MCF 10A (cell line): ENCODE measurements around the gene PLK5. TPM values are rescaled to one million over a fixed set of nuclear protein-coding genes. Genes with fewer than 3 reads are reported as not detected.

Experiments used
- BruUV-seq: library from RNA; stranded (reverse); fragments of 400-500 nt; replicated peaks from 2 replicates; lab custom pipeline; 2021; lab: Mats Ljungman, UMichigan
- CTCF ChIA-PET: fragments of 300-600 bp; sonication (Branson Sonifier 250); formaldehyde crosslinking; extraction: SDS; loops from one replicate; lab custom pipeline; 2021; ENCODE audit warnings: antibody characterized with exemption, inconsistent platforms; lab: Yijun Ruan, JAX
- POLR2A ChIA-PET: fragments of 300-600, 350-650 bp; sonication (Branson Sonifier 250); formaldehyde crosslinking; extraction: SDS; loops from one replicate; lab custom pipeline; 2020; ENCODE audit warnings: antibody characterized with exemption, inconsistent platforms; lab: Yijun Ruan, JAX
- DNase-seq: peaks from one replicate; pipeline ENCODE4 v3.0.0-alpha.2; 2018; ENCODE audit not compliant: unreplicated experiment
- H3K27ac Mint-ChIP-seq: one replicate; pipeline ENCODE4 v1.8.0; 2022; ENCODE audit warnings: mild to moderate bottlenecking, low read depth, mixed read lengths; ENCODE audit not compliant: unreplicated experiment
- H3K27me3 Mint-ChIP-seq: one replicate; pipeline ENCODE4 v1.8.0; 2022; ENCODE audit warnings: mixed read lengths; ENCODE audit not compliant: insufficient read depth, unreplicated experiment
- H3K36me3 Mint-ChIP-seq: one replicate; pipeline ENCODE4 v1.8.0; 2022; ENCODE audit warnings: mild to moderate bottlenecking, moderate library complexity, mixed read lengths; ENCODE audit not compliant: insufficient read depth, unreplicated experiment
- H3K4me1 Mint-ChIP-seq: one replicate; pipeline ENCODE4 v1.8.0; 2022; ENCODE audit warnings: mixed read lengths; ENCODE audit not compliant: insufficient read depth, unreplicated experiment
- H3K4me3 Mint-ChIP-seq: one replicate; pipeline ENCODE4 v1.8.0; 2022; ENCODE audit warnings: mild to moderate bottlenecking, moderate library complexity, mixed read lengths; ENCODE audit not compliant: unreplicated experiment
- H3K9me3 Mint-ChIP-seq: one replicate; pipeline ENCODE4 v1.8.0; 2022; ENCODE audit warnings: mixed read lengths; ENCODE audit not compliant: unreplicated experiment
- intact Hi-C: fragments of 100-400 bp; cut with micrococcal nuclease; formaldehyde crosslinking; loops from 2 replicates; pipeline ENCODE4 v1.14.1; 2022
- total RNA-seq: library from RNA; stranded (reverse); gene quantifications from 2 replicates; pipeline ENCODE4 v1.2.3, GENCODE V29; 2022
- TF ChIP-seq, protein P1 (sequence below): fragments of 200-600 bp; IDR thresholded peaks from one replicate; pipeline ENCODE4 v1.8.0; 2022; ENCODE audit warnings: antibody characterized with exemption, mild to moderate bottlenecking; ENCODE audit not compliant: unreplicated experiment

Gene PLK5
- total RNA-seq, 1 experiment from 2014 or later, result 0.21 TPM

DNA sequence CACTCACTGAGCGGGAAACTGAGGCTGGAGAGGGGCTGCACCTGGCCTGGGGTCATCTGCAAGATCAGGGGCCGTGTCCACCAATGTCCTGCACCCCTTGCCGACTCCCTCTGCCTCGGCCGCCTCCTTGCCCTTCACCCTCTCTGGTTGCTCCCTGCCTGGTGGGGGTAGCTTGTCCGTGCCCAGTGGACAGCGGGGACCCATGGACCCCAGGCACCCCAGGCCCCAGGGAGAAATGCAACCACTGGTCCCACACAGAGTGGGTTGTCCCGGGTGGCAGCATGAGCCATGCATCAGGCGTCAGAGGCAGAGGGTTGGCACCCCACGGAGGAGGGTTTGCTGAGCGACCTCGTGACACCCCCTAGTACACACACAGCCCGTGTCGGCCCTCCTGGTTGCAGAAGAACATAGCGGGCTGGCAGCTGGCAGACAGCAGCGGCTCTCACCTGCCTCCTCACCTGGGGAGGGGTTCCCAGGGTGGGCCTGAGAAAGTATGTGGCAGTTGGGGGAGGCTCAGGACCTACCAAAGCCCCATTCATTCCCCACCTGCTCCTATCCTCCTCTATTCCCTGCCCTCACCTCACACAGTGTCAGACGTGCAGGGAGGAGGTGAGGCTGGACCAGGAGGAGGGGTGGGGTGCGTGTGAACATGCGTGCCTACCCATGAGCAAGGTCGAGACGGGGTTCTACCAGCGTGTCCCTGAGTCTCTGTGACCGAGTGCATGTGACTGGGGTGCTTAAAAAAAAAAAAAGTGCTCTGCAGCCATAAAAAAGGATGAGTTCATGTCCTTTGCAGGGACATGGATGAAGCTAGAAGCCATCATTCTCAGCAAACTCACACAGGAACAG lies 19.7 kb upstream of the PLK5 start:
- no TSS peak for BruUV-seq
- no peak for DNase-seq

DNA sequence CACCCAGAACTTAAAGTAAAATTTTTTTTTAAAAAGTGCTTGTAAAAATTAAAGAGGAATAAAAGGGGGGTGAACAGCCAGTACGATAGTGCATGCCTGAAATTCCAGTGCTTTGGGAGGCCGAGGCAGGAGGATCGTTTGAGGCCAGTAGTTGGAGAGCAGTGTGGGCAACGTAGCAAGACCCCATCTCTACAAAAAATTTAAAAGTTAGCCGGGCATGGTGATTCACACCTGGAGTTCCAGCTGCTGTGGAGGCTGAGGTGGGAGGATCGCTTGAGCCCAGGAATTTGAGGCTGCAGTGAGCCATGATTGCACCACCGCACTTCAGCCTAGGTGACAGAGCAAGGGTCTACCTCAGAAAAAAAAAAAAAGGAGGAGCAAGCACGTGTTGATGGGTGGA lies 18.9 kb upstream of the PLK5 start:
- CTCF ChIA-PET, result interaction anchor here (0.6 kb wide), 1 partner anchor 10 kb away, joined by 3 read pairs; no protein-coding TSS in a partner anchor
- no peak overlapping the region for H3K4me3 Mint-ChIP-seq
- no TSS peak for BruUV-seq

More for the DNA sequence above, 19.7 kb upstream of the PLK5 start:
- POLR2A ChIA-PET, result interaction anchor here (0.6 kb wide), 1 partner anchor 397 kb away, joined by 3 read pairs; no protein-coding TSS in a partner anchor
- Mint-ChIP-seq H3K36me3 (peaks cover 23% of the 10 kb centered on the region), H3K27ac (no peak overlapping the region), H3K9me3 (no peaks in the 10 kb centered on the region), H3K4me3 (no peak overlapping the region), H3K27me3 (no peaks in the 10 kb centered on the region), H3K4me1 (peaks cover 3% of the 10 kb centered on the region)
- CTCF ChIA-PET, result interaction anchor here (0.6 to 0.8 kb wide), 4 partner anchors 11 to 923 kb away, joined by 3 read pairs; no protein-coding TSS in a partner anchor
- intact Hi-C loops, result no loop called here
- TF ChIP-seq, protein P1, sequence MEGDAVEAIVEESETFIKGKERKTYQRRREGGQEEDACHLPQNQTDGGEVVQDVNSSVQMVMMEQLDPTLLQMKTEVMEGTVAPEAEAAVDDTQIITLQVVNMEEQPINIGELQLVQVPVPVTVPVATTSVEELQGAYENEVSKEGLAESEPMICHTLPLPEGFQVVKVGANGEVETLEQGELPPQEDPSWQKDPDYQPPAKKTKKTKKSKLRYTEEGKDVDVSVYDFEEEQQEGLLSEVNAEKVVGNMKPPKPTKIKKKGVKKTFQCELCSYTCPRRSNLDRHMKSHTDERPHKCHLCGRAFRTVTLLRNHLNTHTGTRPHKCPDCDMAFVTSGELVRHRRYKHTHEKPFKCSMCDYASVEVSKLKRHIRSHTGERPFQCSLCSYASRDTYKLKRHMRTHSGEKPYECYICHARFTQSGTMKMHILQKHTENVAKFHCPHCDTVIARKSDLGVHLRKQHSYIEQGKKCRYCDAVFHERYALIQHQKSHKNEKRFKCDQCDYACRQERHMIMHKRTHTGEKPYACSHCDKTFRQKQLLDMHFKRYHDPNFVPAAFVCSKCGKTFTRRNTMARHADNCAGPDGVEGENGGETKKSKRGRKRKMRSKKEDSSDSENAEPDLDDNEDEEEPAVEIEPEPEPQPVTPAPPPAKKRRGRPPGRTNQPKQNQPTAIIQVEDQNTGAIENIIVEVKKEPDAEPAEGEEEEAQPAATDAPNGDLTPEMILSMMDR, result no peak

DNA sequence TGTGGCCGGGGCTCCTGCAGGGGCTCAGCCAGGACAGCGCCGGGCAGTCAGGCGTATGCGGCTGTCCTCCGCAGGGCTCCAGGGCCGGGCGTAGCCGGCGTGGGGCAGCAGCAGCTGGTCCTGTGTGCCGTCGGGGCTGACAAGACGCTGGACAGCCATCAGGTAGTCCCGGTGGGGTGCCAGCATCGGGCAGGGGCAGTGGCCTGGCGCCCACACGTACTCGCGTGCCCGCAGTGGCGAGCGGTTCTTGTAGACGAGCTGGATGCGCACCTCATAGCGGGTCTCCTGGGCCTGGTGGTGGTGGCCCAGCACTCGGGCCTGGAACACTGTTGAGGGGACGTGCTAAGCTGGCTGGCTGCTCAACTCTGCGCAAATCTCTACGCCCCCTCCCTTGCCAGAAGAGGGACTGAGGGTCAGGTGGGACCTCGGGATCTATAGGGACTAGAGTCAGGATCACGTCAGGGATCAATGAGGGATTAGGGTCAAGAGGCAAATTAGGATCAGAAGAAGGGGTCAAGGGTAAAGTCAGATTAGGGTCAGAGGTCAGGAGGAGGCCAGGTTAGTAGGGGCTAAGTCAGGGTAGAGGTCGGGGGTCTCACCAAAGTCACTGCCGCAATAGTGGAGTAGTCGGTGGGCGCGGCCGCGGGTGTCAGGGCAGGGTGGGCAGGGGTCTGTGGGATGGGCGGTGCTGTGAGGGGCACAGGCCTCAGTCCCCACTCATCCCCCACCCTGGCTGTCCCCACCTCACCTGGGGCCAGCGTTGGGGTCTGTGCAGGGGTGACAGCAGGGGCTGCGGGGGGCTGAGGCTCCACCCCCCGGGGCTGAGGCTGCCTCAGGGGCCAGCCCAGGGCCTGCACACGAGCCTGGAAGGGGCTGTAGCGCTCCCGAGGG lies 17.6 kb upstream of the PLK5 start:
- Mint-ChIP-seq H3K4me1 (peaks cover 9% of the 10 kb centered on the region), H3K9me3 (no peaks in the 10 kb centered on the region), H3K27ac (peak overlapping the region; percentile 55), H3K27me3 (no peaks in the 10 kb centered on the region), H3K4me3 (no peak overlapping the region), H3K36me3 (peaks cover 23% of the 10 kb centered on the region)
- ChIA-PET POLR2A (interaction anchor here (0.7 kb wide), 1 partner anchor 15 kb away, joined by 3 read pairs; the partner anchor contains the start of gene REEP6), CTCF (no interaction called here)
- intact Hi-C loops, result no loop called here
- TF ChIP-seq, protein P1, result no peak
- BruUV-seq, result no TSS peak
- no peak for DNase-seq

More for the DNA sequence above, 18.9 kb upstream of the PLK5 start:
- no peaks in the 10 kb centered on the region for H3K9me3 Mint-ChIP-seq
- DNase-seq, result no peak
- H3K27ac Mint-ChIP-seq, result no peak overlapping the region
- peaks cover 7% of the 10 kb centered on the region for H3K4me1 Mint-ChIP-seq
- TF ChIP-seq, protein P1, result no peak
- H3K36me3 Mint-ChIP-seq, result peaks cover 23% of the 10 kb centered on the region
- POLR2A ChIA-PET, result interaction anchor here (0.6 kb wide), 1 partner anchor 396 kb away, joined by 3 read pairs; no protein-coding TSS in a partner anchor
- intact Hi-C loops, result no loop called here
- H3K27me3 Mint-ChIP-seq, result no peaks in the 10 kb centered on the region
